MM.1S (cell line): Measurements from ENCODE around the gene CTRB2.

Experiments used
- DNase-seq: peaks from one replicate; pipeline ENCODE4 v3.0.0-alpha.2; 2015
- H2AFZ ChIP-seq: fragments of 300-600 bp; sonication (generic); 2 replicates; pipeline ENCODE4 v1.6.0; 2016; ENCODE audit warnings: antibody characterized with exemption, low read length
- H3F3A ChIP-seq: fragments of 300-600 bp; sonication (generic); 2 replicates; pipeline ENCODE4 v1.6.1; 2016; ENCODE audit warnings: mild to moderate bottlenecking, antibody characterized with exemption, low read length, moderate library complexity, mixed read lengths; ENCODE audit not compliant: insufficient read depth
- H3K27ac ChIP-seq: fragments of 300-600 bp; sonication (generic); 2 replicates; pipeline ENCODE4 v1.5.1; 2016; ENCODE audit warnings: mild to moderate bottlenecking, low read length
- H3K27me3 ChIP-seq: fragments of 300-600 bp; sonication (generic); replicated peaks from 2 replicates; pipeline ENCODE4 v1.6.0; 2016; ENCODE audit warnings: low read length; ENCODE audit not compliant: insufficient read depth
- H3K36me3 ChIP-seq: fragments of 300-600 bp; sonication (generic); replicated peaks from 2 replicates; pipeline ENCODE4 v1.6.1; 2016; ENCODE audit warnings: mild to moderate bottlenecking, low read length, mixed read lengths; ENCODE audit not compliant: insufficient read depth
- H3K4me1 ChIP-seq: fragments of 300-600 bp; sonication (generic); 2 replicates; pipeline ENCODE4 v1.6.1; 2016; ENCODE audit warnings: low read length, mixed read lengths
- H3K4me2 ChIP-seq: fragments of 300-600 bp; sonication (generic); 2 replicates; pipeline ENCODE4 v1.6.0; 2016; ENCODE audit warnings: low read depth, low read length
- H3K4me3 ChIP-seq: fragments of 300-600 bp; sonication (generic); 2 replicates; pipeline ENCODE4 v1.5.1; 2016; ENCODE audit warnings: low read length, mixed read lengths
- H3K79me2 ChIP-seq: fragments of 300-600 bp; sonication (generic); 2 replicates; pipeline ENCODE4 v1.6.1; 2016; ENCODE audit warnings: mixed run types, low read length, mixed read lengths
- H3K9ac ChIP-seq: fragments of 300-600 bp; sonication (generic); 2 replicates; pipeline ENCODE4 v1.6.1; 2016; ENCODE audit warnings: low read length, mixed read lengths
- H3K9me2 ChIP-seq: fragments of 300-600 bp; sonication (generic); replicated peaks from 2 replicates; pipeline ENCODE4 v1.6.1; 2016; ENCODE audit warnings: mild to moderate bottlenecking, low read length, mixed read lengths; ENCODE audit not compliant: insufficient read depth
- H3K9me3 ChIP-seq: fragments of 300-600 bp; sonication (generic); replicated peaks from 2 replicates; pipeline ENCODE4 v1.6.1; 2016; ENCODE audit warnings: mild to moderate bottlenecking, low read length, mixed read lengths; ENCODE audit not compliant: insufficient read depth
- H4K20me1 ChIP-seq: fragments of 300-600 bp; sonication (generic); 2 replicates; pipeline ENCODE4 v1.6.1; 2016; ENCODE audit warnings: mild to moderate bottlenecking, low read length, moderate library complexity, mixed read lengths; ENCODE audit not compliant: insufficient read depth
- EZH2 ChIP-seq: fragments of 300-600 bp; sonication (generic); optimal IDR thresholded peaks from 2 replicates; pipeline ENCODE3; 2017; ENCODE audit warnings: low read depth, mild to moderate bottlenecking, antibody characterized with exemption, low read length, mixed read lengths
- EZH2phosphoT487 ChIP-seq: fragments of 300-600 bp; sonication (generic); IDR thresholded peaks from 2 replicates; pipeline ENCODE4 v1.6.1; 2018; ENCODE audit warnings: antibody characterized with exemption, low read length
- TF ChIP-seq, protein P1 (sequence below): fragments of 300-600 bp; sonication (generic); IDR thresholded peaks from 2 replicates; pipeline ENCODE4 v1.5.1; 2016; ENCODE audit warnings: antibody characterized with exemption, low read length, mixed read lengths

The CTRB2 gene

DNA sequence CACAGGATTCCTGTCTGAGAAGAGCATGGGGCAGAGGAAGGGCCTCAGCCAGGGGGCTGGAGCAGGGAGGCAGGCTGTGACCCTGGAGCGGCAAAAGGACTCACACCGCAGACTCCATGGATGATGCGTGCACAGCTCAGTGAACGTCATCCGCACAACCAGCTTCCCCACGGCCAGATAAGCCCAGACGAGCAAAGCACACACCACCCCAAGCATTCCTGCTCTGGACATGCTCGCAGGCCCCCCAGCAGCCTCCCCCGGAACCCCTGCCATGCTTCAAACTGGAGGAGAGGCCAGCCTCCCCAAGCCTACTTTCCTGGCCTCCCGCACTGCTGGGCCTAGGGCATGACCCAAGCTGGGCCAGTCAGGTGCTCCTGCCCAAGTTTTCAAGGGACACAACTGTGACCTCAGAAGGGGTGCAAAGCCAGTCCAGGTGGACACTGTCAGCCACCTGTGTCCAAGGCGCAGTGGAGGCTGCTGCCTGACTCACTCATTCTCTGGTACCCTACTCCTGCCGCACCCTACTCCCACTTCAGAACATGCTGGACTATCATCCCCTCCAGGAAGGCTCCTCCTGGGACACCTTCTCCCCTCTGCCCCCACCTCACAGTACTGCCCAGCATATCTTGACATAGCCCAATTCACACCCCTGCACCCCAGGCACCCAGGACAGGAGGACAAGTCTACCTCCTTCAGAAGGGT lies 39.7 kb upstream of the CTRB2 start:
- Histone ChIP-seq H3K4me2 (no peak overlapping the region), H3K4me1 (no peaks in the 10 kb centered on the region), H3K9ac (no peak overlapping the region), H3K9me3 (no peaks in the 10 kb centered on the region), H2AFZ (no peak overlapping the region), H3K36me3 (no peaks in the 10 kb centered on the region), H3K27ac (no peak overlapping the region), H3K27me3 (peaks cover 9% of the 10 kb centered on the region), H3F3A (no peaks in the 10 kb centered on the region), H3K4me3 (no peak overlapping the region), H3K9me2 (no peaks in the 10 kb centered on the region), H4K20me1 (no peaks in the 10 kb centered on the region), H3K79me2 (no peaks in the 10 kb centered on the region)
- TF ChIP-seq, protein P1, sequence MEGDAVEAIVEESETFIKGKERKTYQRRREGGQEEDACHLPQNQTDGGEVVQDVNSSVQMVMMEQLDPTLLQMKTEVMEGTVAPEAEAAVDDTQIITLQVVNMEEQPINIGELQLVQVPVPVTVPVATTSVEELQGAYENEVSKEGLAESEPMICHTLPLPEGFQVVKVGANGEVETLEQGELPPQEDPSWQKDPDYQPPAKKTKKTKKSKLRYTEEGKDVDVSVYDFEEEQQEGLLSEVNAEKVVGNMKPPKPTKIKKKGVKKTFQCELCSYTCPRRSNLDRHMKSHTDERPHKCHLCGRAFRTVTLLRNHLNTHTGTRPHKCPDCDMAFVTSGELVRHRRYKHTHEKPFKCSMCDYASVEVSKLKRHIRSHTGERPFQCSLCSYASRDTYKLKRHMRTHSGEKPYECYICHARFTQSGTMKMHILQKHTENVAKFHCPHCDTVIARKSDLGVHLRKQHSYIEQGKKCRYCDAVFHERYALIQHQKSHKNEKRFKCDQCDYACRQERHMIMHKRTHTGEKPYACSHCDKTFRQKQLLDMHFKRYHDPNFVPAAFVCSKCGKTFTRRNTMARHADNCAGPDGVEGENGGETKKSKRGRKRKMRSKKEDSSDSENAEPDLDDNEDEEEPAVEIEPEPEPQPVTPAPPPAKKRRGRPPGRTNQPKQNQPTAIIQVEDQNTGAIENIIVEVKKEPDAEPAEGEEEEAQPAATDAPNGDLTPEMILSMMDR: no peak
- TF ChIP-seq EZH2: no peak
- DNase-seq: no peak

DNA sequence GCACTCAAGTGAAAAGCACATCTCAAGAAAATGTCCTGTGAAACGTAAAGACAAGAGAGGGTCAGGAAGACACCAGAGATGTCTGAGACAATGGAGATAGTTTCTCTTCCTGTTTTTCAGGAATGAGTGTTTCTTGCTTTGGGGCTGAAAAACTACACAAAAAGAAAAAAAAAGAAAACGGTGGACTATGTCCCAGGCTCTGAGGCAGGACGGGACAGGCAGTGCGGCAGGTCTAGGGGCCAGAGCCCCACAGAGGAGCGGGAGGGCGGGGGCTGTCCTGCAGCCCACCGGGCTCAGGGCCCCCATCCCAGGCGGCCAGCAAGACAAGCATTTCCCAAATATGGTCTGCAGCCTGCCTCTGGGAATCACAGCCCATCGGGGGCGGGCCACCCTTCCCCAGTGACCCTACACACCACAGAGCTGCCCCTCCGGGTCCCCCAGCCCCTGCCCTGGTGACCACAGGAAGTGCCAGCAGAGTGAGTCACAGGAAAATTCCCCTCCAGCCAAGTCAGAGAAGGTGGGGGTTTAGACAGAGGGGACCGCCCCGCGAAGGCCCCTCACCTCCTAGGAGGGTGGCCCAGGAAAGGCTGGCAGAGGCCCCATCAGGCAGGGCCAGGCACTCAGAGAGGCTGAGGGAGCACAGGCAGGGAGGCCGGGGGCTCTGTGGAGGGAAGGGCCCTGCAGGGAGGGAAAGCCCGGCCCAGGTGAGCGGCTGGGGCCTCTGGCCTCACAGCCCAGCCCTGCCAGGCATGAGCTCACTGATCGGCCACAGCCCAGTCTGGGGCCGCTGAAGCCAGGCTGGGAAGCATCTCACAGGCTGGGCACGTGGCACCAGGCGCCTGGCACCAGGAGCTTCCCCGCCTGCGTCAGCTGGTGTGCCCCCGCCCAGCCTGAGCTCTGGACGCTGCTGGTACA lies 38.1 kb upstream of the CTRB2 start:
- no peaks in the 10 kb centered on the region for H3K9me3 ChIP-seq
- no peaks in the 10 kb centered on the region for H3K4me1 ChIP-seq
- TF ChIP-seq, protein P1: no peak
- H3K27ac ChIP-seq: no peak overlapping the region
- H3K9ac ChIP-seq: no peak overlapping the region
- H3K9me2 ChIP-seq: no peaks in the 10 kb centered on the region
- H3K4me2 ChIP-seq: no peak overlapping the region
- H3K79me2 ChIP-seq: no peaks in the 10 kb centered on the region
- no peak for DNase-seq
- no peaks in the 10 kb centered on the region for H4K20me1 ChIP-seq
- no peak overlapping the region for H3K4me3 ChIP-seq
- H3F3A ChIP-seq: no peaks in the 10 kb centered on the region
- H2AFZ ChIP-seq: no peak overlapping the region
- H3K27me3 ChIP-seq: no peaks in the 10 kb centered on the region; the same call in 1 of the 2 replicates
- H3K36me3 ChIP-seq: no peaks in the 10 kb centered on the region

DNA sequence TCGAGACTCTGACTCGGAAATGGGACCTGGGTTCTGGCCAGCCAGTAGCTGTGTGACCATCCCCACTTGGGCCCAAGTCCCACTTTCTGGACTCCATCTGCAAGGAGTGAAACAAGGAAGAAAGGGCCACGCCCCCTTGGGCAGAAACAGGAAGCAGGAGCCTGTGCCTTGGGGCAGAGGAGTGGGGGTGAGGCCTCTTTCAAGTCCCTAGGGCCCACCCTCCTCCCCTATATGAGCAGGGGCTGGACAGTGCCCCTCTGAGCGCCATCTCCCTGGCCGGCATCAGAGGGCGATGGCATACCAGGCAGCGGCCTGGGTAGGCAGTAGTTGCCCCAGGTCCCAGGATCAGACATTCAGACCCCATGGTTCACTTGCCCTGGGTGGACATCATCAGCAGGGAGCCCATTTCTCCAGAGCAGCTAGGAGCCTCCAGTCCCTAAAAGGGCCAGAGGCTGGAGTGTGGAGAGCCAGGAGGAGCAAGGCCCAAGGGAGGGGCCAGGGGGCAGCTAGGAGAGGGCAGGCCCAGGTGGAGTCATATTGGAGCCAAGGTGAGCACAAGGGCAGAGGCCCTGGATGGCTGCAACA lies 37.4 kb upstream of the CTRB2 start:
- H3F3A ChIP-seq: no peaks in the 10 kb centered on the region
- H3K9ac ChIP-seq: no peak overlapping the region
- no peaks in the 10 kb centered on the region for H3K27me3 ChIP-seq
- H3K4me1 ChIP-seq: no peaks in the 10 kb centered on the region
- H3K36me3 ChIP-seq: no peaks in the 10 kb centered on the region
- H3K79me2 ChIP-seq: no peaks in the 10 kb centered on the region
- DNase-seq: no peak
- H3K27ac ChIP-seq: no peak overlapping the region
- H3K4me2 ChIP-seq: no peak overlapping the region
- H3K4me3 ChIP-seq: no peak overlapping the region
- TF ChIP-seq EZH2: no peak
- TF ChIP-seq, protein P1: no peak
- TF ChIP-seq EZH2phosphoT487: no peak
- no peak overlapping the region for H2AFZ ChIP-seq
- H4K20me1 ChIP-seq: no peaks in the 10 kb centered on the region
- no peaks in the 10 kb centered on the region for H3K9me3 ChIP-seq
- H3K9me2 ChIP-seq: no peaks in the 10 kb centered on the region
